Brain microvascular endothelial cell (primary cell): ENCODE results near the gene ANKIB1.

Experiments used
- DNase-seq: peaks from one replicate; pipeline ENCODE4 v3.0.0-alpha.2; 2020
- H3K27ac ChIP-seq: fragments of 250-450 bp; sonication (Bioruptor Pico); 2 replicates; pipeline ENCODE4 v1.5.1; 2020; ENCODE audit warnings: mild to moderate bottlenecking, moderate library complexity
- H3K27me3 ChIP-seq: fragments of 250-450 bp; sonication (Bioruptor Pico); replicated peaks from 2 replicates; pipeline ENCODE4 v1.5.1; 2020; ENCODE audit warnings: mild to moderate bottlenecking
- H3K36me3 ChIP-seq: fragments of 250-450 bp; sonication (Bioruptor Pico); replicated peaks from 2 replicates; pipeline ENCODE4 v1.5.1; 2020; ENCODE audit warnings: mild to moderate bottlenecking
- H3K4me3 ChIP-seq: 2 replicates; pipeline ENCODE4 v1.5.1; 2011; ENCODE audit warnings: low read depth, mild to moderate bottlenecking, control low read depth, low read length, moderate library complexity
- CTCF ChIP-seq: IDR thresholded peaks from 2 replicates; pipeline ENCODE4 v1.5.1; 2011; ENCODE audit warnings: low read depth, mild to moderate bottlenecking, moderate library complexity, low read length, control low read depth, inconsistent platforms; ENCODE audit errors: missing control alignments
- in situ Hi-C: cut with HindIII; loops from 2 replicates; pipeline ENCODE4 v1.10.0; 2017; ENCODE audit warnings: low sequenced_read_pairs, low pct_ligation_motif_present

The ANKIB1 gene

GRCh38 chr7:92297736-92298135 lies 52.0 kb downstream of the ANKIB1 start:
- no peaks in the 10 kb centered on the region for H3K36me3 ChIP-seq
- H3K27me3 ChIP-seq, result no peaks in the 10 kb centered on the region
- in situ Hi-C loops, result no loop called here
- TF ChIP-seq CTCF, result no peak
- DNase-seq, result no peak
- H3K4me3 ChIP-seq, result no peak overlapping the region
- no peak overlapping the region for H3K27ac ChIP-seq

DNA sequence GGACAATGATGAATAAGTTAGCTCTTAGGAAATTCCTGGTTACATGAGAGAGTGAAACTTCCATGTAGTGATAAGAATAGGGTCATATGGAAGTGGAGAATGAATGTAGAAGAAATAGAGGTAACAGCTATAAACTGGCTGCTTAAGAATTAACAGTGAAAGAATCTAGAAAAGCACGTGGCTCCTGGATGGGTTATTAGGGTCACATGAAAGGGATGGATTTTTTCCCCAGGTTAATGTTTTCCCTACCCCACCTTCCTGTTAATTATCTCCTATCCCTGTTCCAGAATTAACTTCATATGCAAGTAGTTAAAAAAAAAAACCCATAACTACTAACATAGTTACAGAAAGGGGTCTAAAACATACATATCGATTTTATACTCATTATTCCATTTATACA lies 58.0 kb downstream of the ANKIB1 start:
- Histone ChIP-seq H3K4me3 (no peak overlapping the region), H3K27ac (no peak overlapping the region), H3K36me3 (no peaks in the 10 kb centered on the region), H3K27me3 (no peaks in the 10 kb centered on the region)
- in situ Hi-C loops, result no loop called here
- no peak for DNase-seq
- TF ChIP-seq CTCF, result no peak

- no peak for TF ChIP-seq CTCF
- DNase-seq, result no peak
- in situ Hi-C loops, result no loop called here
- no peaks in the 10 kb centered on the region for H3K36me3 ChIP-seq
- no peak overlapping the region for H3K4me3 ChIP-seq
- no peak overlapping the region for H3K27ac ChIP-seq
- H3K27me3 ChIP-seq, result no peaks in the 10 kb centered on the region
Observed at GRCh38 chr7:92304406-92304893, 58.7 kb downstream of the ANKIB1 start.

GRCh38 chr7:92306153-92306552 lies 60.4 kb downstream of the ANKIB1 start:
- no peak overlapping the region for H3K27ac ChIP-seq
- no peak for DNase-seq
- in situ Hi-C loops, result no loop called here
- H3K36me3 ChIP-seq, result no peaks in the 10 kb centered on the region
- no peak for TF ChIP-seq CTCF
- H3K27me3 ChIP-seq, result no peaks in the 10 kb centered on the region
- no peak overlapping the region for H3K4me3 ChIP-seq

- DNase-seq, result no peak
- in situ Hi-C loops, result no loop called here
- Histone ChIP-seq H3K36me3 (no peaks in the 10 kb centered on the region), H3K4me3 (no peak overlapping the region), H3K27ac (no peak overlapping the region), H3K27me3 (no peaks in the 10 kb centered on the region)
- no peak for TF ChIP-seq CTCF
Observed at GRCh38 chr7:92313055-92313454, 67.3 kb downstream of the ANKIB1 start.

DNA sequence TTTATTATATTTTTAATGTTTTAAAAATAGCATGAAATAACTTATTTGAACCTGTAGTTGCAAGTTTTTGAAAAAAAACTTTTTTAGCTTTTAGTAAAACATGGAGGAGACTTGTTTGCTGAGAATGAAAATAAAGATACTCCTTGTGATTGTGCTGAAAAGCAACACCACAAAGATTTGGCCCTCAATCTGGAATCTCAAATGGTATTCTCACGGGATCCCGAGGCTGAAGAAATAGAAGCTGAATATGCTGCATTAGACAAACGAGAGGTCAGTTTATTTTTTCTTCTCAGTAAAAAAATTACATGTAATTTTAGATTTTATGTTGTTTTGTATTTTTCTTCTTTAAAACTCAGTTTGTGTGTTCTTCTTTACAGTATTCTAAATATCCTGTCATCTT lies 73.5 kb downstream of the ANKIB1 start:
- in situ Hi-C loops, result no loop called here
- no peak for TF ChIP-seq CTCF
- Histone ChIP-seq H3K4me3 (no peak overlapping the region), H3K36me3 (peaks cover 5% of the 10 kb centered on the region), H3K27me3 (no peaks in the 10 kb centered on the region), H3K27ac (no peak overlapping the region)
- DNase-seq, result no peak
